ENCODE measurements around the gene FECH.

FECH gene

DNA sequence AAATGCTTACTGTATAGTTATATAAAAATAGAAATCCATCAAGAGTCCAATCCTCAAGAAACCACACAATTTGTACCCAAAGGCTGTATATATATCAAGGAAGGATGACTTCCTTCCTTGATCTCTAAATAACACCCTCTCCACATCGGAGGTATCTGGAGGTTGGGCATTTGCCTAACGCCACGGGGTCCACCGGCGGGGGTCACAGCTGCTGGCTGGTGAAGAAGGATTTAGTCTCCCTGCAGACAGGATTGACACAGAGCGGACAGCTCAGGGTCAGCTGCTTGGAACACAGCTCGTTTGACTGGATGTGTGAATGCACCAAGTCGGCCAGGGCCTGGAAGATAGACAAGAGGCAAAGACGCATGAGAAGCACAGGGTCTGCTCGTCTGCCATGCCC lies 36.0 kb downstream of the FECH start:
- CTCF ChIA-PET = no interaction called here
- H3K27ac ChIP-seq = no peak overlapping the region
- POLR2A ChIA-PET (ENCODE audit: low non-redundant PET) = no interaction called here
- TF ChIP-seq, protein P1, sequence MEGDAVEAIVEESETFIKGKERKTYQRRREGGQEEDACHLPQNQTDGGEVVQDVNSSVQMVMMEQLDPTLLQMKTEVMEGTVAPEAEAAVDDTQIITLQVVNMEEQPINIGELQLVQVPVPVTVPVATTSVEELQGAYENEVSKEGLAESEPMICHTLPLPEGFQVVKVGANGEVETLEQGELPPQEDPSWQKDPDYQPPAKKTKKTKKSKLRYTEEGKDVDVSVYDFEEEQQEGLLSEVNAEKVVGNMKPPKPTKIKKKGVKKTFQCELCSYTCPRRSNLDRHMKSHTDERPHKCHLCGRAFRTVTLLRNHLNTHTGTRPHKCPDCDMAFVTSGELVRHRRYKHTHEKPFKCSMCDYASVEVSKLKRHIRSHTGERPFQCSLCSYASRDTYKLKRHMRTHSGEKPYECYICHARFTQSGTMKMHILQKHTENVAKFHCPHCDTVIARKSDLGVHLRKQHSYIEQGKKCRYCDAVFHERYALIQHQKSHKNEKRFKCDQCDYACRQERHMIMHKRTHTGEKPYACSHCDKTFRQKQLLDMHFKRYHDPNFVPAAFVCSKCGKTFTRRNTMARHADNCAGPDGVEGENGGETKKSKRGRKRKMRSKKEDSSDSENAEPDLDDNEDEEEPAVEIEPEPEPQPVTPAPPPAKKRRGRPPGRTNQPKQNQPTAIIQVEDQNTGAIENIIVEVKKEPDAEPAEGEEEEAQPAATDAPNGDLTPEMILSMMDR (conservative IDR thresholded peaks at IDR 0.05; ENCODE audit: low read depth) = no peak
- no peak for DNase-seq (ENCODE audit: low spot score)

DNA sequence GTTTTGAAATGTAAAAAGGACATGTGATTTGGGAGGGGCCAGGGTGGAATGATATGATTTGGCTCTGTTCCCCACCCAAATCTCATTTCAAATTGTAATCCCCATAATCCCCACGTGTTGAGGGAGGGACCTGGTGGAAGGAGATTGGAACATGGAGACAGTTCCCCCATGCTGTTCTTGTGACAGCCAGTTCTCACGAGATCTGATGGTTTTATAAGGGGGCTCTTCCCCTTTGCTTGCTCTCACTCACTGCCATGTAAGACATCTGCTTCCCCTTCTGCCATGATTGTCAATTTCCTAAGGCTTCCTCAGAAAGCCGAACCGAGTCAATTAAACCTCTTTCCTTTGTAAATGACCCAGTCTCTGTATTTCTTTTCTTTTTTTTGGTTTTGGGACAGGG lies 39.2 kb downstream of the FECH start:
- no peak for DNase-seq (ENCODE audit: low spot score)
- TF ChIP-seq, protein P1 (conservative IDR thresholded peaks at IDR 0.05; ENCODE audit: low read depth) = no peak
- CTCF ChIA-PET = no interaction called here
- POLR2A ChIA-PET (ENCODE audit: low non-redundant PET) = no interaction called here
- no peak overlapping the region for H3K27ac ChIP-seq

DNA sequence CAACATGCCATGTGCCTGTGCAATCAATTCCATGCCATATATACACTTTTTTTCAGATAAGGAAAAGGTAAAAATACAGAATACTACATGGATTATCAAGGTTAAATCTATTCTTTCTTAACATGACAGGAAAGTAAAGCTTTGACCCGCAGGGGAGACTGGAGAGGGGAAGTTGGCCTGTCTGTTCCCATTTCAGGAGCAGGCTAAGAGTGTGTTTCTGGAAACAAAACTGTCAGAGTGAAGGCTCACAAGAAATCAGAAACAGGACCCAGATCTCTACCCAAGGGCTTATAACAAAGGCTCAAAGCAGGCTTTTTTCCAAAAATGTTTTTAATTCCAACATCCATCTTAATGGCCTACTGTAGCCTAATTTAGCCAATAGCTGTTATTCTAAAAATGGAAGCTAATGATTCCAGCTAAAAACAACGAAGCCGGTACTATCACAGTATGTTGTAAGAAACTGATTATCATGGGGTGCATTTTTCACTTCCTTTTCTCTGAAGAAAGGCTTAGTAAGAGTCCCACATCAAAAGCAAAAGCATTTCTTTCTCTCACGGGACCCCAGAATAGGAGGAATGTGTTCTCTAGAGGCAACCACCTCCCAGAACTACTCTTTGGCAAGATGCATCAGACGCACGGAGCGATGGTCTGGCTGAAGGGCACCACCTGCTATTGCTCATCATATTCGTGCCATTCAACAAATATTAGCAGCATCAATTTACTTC lies 41.4 kb downstream of the FECH start:
- DNase-seq (ENCODE audit: low spot score) = no peak
- no peak overlapping the region for H3K27ac ChIP-seq

DNA sequence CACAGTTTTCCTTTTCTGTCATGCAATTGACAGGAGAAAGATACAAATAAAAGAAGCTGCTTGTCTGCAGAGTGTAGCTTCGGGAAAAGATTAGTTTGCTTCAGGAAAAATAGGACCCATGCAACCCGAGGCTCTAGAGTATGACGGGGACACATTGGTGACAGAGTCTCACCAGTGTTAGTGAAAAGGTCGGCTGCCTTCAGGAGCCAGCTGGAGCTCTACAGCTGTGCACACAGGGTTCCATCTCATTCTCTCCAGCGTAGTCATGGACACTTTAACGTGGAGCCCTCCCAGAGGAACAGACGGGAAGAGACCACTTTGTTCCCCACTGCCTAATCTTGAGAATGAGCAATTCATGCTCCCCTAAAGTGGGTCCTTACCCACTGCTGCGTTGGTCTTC lies 42.9 kb downstream of the FECH start:
- no peak overlapping the region for H3K27ac ChIP-seq
- no peak for DNase-seq (ENCODE audit: low spot score)
- ChIA-PET POLR2A (ENCODE audit: low non-redundant PET) (no interaction called here), CTCF (no interaction called here)
- TF ChIP-seq, protein P1 (conservative IDR thresholded peaks at IDR 0.05; ENCODE audit: low read depth) = no peak

More for the DNA sequence above, 41.4 kb downstream of the FECH start:
- CTCF ChIA-PET = no interaction called here
- TF ChIP-seq, protein P1 (conservative IDR thresholded peaks at IDR 0.05; ENCODE audit: low read depth) = no peak
- POLR2A ChIA-PET (ENCODE audit: low non-redundant PET) = no interaction called here

DNA sequence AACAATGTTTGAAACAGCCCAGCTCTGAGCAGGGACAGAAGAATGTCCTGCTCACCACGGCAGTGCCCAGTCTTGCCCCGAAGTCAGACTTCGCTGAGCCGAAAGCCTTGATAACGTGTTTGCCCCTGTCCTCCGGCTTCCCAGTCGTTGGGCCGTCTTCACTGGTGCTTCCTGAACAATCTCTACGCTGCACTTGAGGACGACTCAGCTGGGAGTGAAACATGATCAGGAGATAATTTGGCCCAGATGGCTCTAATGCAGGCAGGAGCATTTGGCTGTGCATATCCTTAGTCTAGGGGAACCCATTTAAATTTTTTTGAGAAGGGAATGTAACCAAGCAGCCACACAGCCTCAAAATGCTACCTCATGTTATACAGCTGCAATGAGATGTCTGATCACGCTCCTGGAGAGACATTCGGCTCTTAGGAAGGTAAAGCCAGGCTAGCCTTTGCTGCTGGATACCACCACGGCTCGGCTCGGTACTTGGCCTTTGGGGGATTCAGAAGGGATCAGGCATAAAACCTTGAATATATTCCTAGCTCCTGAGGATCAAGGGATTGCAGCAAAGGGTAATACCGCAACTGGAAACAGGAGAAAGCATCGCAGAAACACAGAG lies 43.6 kb downstream of the FECH start:
- H3K27ac ChIP-seq = no peak overlapping the region
- TF ChIP-seq, protein P1 (conservative IDR thresholded peaks at IDR 0.05; ENCODE audit: low read depth) = no peak
- ChIA-PET CTCF (no interaction called here), POLR2A (ENCODE audit: low non-redundant PET) (no interaction called here)
- DNase-seq (ENCODE audit: low spot score) = no peak

DNA sequence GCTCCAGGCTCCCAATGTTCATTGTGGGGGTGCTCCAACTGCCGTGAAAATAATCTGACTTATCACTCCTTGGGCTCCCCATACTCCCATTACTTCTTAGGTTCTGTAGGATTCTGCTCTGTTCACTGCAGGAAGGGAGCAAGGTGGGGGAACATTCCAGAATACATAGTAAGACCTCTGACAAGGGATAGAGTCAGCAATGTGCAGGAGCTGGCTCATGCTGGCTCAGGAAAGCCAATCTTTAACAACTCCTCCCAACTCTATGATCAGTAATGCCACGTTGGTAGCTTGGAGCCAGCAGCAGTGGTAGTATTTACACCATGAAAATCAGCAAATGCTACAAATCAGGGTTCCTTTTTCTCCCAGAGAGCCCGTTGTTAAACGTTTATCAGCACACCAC lies 44.4 kb downstream of the FECH start:
- ChIA-PET CTCF (no interaction called here), POLR2A (ENCODE audit: low non-redundant PET) (no interaction called here)
- DNase-seq (ENCODE audit: low spot score) = no peak
- H3K27ac ChIP-seq = no peak overlapping the region
- TF ChIP-seq, protein P1 (conservative IDR thresholded peaks at IDR 0.05; ENCODE audit: low read depth) = no peak

Measured in RWPE1 (cell line).